Stromal cell of bone marrow (primary cell): ENCODE measurements around the gene PRSS2.

Experiments used
- DNase-seq: peaks from one replicate; pipeline ENCODE4 v3.0.0-alpha.2; 2012; ENCODE audit warnings: low read depth

The PRSS2 gene

DNA sequence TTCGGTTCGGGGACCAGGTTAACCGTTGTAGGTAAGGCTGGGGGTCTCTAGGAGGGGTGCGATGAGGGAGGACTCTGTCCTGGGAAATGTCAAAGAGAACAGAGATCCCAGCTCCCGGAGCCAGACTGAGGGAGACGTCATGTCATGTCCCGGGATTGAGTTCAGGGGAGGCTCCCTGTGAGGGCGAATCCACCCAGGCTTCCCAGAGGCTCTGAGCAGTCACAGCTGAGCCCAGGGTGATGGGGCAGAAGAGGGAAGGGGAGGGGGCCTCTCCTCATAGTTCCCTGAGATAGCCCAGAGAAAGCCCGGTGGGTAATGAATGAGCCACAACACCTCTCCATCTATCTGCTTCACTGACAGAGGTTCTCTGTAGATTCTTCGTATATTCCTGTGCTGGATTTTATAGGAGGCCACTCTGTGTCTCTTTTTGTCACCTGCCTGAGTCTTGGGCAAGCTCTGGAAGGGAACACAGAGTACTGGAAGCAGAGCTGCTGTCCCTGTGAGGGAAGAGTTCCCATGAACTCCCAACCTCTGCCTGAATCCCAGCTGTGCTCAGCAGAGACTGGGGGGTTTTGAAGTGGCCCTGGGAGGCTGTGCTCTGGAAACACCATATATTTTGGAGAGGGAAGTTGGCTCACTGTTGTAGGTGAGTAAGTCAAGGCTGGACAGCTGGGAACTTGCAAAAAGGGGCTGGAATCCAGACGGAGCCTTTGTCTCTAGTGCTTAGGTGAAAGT, 16.4 kb downstream of the PRSS2 start:
- no peak for DNase-seq

DNA sequence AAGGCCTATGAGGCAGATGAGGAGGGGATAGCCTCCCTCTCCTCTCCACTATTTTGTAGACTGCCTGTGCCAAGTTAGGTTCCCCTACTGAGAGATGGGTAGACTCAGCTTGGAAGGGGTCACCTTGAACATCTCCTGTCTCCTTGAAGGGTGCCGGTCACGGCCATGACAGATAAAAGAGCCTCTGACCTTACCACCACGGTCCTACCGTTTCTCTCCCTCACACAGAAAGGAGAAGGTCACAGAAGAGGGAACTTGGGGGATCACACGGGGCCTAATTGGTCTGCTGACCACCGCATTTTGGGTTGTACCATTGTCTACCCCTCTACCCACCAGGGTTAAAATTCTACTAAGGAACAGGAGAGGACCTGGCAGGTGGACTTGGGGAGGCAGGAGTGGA, 17.0 kb downstream of the PRSS2 start:
- DNase-seq = no peak

GRCh38 chr7:142788303-142789289, 17.8 kb downstream of the PRSS2 start:
- DNase-seq = no peak

- DNase-seq = no peak
These were observed 18.7 kb downstream of the PRSS2 start for GRCh38 chr7:142789441-142789840.

DNA sequence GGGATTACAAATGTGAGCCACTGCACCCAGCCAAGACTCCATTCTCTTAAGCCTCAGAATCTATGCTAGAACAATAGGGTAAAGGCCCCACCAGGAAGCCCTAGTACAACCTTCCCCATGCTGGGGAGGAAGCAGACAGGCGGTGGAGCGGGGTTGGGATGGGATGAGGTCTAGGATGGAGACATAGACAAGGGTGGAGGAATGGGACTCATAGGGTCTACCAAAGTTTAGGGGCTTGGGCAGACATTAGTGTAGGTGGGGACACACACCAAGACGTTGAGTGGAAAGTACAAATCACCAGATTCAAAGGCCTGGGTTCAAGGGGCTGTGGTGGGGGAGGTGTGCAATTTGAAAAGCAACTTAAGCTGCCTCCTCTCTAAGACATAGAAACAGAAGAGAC, 19.3 kb downstream of the PRSS2 start:
- DNase-seq = no peak

DNA sequence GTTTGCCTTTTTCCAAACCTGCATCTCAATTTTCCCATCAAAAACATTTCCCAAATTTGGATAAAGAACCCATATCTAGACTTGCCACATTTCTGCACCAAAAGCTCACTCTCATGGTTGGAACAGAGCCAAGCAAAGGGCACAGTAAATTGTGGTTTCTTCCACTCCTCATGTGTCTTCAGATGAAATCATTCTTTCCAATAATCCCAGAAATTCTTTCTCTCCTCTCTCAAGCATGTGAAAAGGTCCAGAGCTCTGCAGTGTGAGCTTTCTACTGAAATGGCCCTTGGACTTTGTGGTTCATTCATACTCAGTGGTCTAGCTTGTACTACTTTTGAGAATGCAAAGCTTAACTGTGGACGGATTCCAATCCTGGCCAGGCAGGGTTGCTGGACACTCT, 19.8 kb downstream of the PRSS2 start:
- no peak for DNase-seq

DNA sequence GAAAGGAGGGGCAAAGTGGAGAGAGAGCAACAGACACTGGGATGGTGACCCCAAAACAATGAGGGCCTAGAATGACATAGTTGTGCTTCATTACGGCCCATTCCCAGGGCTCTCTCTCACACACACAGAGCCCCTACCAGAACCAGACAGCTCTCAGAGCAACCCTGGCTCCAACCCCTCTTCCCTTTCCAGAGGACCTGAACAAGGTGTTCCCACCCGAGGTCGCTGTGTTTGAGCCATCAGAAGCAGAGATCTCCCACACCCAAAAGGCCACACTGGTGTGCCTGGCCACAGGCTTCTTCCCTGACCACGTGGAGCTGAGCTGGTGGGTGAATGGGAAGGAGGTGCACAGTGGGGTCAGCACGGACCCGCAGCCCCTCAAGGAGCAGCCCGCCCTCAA, 20.7 kb downstream of the PRSS2 start:
- no peak for DNase-seq

GRCh38 chr7:142792129-142792528, 21.4 kb downstream of the PRSS2 start:
- DNase-seq = no peak

- DNase-seq = no peak
These were observed 21.8 kb downstream of the PRSS2 start for GRCh38 chr7:142792593-142792992.

- DNase-seq = no peak
These were observed 22.4 kb downstream of the PRSS2 start for GRCh38 chr7:142793156-142793555.

GRCh38 chr7:142795339-142795863, 24.6 kb downstream of the PRSS2 start:
- DNase-seq = no peak

DNA sequence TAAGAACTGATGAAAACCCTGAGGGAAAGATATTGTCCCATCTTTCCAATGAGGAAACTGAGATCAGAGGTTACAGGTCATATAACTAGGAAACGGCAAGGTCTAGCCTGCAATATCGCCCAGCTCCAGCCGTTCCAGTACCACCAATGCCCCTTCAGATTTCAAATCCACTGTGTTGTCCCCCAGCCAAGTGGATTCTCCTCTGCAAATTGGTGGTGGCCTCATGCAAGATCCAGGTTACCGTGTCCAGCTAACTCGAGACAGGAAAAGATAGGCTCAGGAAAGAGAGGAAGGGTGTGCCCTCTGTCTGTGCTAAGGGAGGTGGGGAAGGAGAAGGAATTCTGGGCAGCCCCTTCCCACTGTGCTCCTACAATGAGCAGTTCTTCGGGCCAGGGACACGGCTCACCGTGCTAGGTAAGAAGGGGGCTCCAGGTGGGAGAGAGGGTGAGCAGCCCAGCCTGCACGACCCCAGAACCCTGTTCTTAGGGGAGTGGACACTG, 25.3 kb downstream of the PRSS2 start:
- DNase-seq = no peak

DNA sequence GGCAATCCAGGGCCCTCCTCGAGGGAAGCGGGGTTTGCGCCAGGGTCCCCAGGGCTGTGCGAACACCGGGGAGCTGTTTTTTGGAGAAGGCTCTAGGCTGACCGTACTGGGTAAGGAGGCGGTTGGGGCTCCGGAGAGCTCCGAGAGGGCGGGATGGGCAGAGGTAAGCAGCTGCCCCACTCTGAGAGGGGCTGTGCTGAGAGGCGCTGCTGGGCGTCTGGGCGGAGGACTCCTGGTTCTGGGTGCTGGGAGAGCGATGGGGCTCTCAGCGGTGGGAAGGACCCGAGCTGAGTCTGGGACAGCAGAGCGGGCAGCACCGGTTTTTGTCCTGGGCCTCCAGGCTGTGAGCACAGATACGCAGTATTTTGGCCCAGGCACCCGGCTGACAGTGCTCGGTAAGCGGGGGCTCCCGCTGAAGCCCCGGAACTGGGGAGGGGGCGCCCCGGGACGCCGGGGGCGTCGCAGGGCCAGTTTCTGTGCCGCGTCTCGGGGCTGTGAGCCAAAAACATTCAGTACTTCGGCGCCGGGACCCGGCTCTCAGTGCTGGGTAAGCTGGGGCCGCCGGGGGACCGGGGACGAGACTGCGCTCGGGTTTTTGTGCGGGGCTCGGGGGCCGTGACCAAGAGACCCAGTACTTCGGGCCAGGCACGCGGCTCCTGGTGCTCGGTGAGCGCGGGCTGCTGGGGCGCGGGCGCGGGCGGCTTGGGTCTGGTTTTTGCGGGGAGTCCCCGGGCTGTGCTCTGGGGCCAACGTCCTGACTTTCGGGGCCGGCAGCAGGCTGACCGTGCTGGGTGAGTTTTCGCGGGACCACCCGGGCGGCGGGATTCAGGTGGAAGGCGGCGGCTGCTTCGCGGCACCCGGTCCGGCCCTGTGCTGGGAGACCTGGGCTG, 26.0 kb downstream of the PRSS2 start:
- no peak for DNase-seq

GRCh38 chr7:142797391-142798377, 26.9 kb downstream of the PRSS2 start:
- DNase-seq = no peak

DNA sequence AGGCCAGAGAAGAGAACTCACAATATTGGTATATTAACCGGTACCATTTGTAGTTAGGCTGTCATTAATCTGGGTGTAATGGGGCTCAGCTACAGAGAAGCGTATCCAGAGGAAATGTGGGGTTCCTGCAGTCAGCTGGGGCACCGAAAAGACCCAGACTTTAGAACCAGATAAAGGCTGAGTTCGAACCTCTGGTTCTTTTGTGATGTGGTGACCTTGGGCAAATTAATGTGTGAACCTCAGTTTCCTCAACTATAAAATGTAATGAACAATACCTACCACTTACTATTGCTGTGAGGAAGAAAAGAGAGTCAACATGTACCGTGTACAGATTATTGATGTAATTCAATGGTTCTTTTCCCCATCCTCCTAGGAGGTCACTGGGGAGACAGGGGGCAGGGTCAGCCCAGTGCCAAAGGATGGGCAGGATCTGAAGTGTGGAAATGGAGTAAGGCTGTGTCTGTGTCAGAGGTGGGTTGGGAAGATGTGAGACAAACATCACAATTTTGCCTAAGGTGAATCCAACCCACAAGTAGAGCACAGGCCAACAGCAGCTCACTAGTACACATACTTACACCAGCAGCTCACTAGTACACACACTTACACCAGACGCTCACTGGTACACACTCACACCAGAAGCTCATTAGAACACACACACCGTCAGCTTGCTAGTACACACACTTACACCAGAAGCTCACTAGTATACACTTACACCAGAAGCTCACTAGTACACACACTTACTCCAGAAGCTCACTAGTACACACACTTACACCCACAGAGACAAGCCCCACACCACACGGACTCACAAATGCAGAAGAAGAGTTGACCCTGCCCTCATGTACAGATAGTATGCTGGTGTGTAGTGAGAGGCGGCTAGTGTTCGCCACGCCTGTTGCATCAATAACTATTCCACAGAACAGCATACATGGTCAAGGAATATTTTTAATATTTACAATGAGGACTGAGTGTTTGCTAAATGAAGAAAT, 28.0 kb downstream of the PRSS2 start:
- no peak for DNase-seq

DNA sequence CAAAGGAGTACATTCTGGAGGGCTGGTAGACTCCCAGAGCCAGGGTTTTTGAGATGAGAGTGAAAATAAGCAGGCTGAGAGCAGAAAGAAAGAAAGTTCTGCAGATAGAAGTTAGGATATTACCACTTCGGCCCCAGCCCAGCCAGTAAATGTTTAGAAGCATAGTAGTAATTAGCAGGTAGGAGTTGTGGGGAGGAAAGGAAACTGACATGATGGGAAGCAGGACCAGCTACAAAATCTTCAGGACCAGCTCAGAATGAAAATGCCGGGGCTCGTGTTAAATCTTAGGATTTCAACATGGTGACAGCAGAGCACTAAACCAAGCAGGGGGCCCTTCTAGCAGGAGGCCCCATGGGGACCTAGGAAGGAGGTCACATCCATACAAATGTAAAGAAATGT, 28.7 kb downstream of the PRSS2 start:
- DNase-seq = no peak

DNA sequence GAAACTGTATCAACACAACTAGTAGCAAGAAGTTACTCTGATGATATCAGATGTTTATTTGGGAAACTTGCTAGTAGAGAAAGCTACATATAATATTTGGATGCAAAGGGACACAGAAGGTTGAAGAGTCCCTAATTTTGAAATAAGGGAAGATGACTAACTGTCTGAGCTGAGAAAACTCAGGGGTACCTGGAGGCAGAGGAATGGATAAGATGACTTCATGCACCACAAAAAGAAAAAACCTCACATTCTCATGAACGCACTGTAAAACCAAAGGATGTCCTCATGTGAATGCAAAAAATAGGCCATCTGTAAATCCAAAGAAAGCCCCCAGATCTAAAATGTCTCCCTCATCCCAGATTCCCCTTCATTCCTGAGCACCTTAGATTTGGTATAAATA, 29.3 kb downstream of the PRSS2 start:
- DNase-seq = no peak

DNA sequence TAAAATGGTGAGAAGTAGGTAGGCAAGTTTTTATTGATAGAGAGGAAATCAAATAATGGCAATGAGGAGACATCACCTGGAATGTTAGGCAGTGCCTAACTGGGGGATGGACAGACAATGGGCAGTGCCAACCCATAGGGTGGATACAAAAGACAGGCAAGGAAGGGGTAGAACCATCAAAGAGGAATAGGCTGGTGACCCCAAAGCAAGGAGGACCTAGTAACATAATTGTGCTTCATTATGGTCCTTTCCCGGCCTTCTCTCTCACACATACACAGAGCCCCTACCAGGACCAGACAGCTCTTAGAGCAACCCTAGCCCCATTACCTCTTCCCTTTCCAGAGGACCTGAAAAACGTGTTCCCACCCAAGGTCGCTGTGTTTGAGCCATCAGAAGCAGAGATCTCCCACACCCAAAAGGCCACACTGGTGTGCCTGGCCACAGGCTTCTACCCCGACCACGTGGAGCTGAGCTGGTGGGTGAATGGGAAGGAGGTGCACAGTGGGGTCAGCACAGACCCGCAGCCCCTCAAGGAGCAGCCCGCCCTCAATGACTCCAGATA, 30.0 kb downstream of the PRSS2 start:
- DNase-seq = no peak
